Ovary (tissue), 9 donors: ENCODE measurements around the gene MAN1C1. TPM values are rescaled to one million over a fixed set of nuclear protein-coding genes. Genes with fewer than 3 reads are reported as not detected.
A peak's percentile ranks its signal among the peaks of the same experiment; 100 is the strongest.

Source experiments
- DNase-seq, 5 donors: peaks; one replicate each; pipeline ENCODE4 v3.0.0-alpha.2; 2019 to 2020
- H3K27ac ChIP-seq, 2 donors: fragments of 200-600 bp; one replicate each; pipeline versions ENCODE4 v1.5.1 to v1.8.0; 2019 to 2022
- H3K27me3 ChIP-seq: fragments of 200-600 bp; one replicate; pipeline ENCODE4 v1.8.0; 2022
- H3K36me3 ChIP-seq: fragments of 200-600 bp; sonication (generic); one replicate; pipeline ENCODE4 v1.5.1; 2019
- H3K4me1 ChIP-seq: one replicate; pipeline ENCODE4 v1.8.1; 2013; ENCODE audit warnings: mild to moderate bottlenecking, moderate library complexity; ENCODE audit not compliant: insufficient read depth
- H3K4me3 ChIP-seq: fragments of 200-600 bp; sonication (generic); one replicate; pipeline ENCODE4 v1.5.1; 2017
- H3K9me3 ChIP-seq, 2 donors: fragments of 200-600 bp in 1 of 2; sonication (generic) in 1 of 2; one replicate each; pipeline versions ENCODE4 v1.5.1 to v1.8.1; 2013 to 2019; ENCODE audit warnings: mild to moderate bottlenecking in 1 of 2, moderate library complexity in 1 of 2
- EP300 ChIP-seq: sonication (generic); formaldehyde crosslinking; IDR thresholded peaks from one replicate; pipeline ENCODE4 v1.6.1; 2017; ENCODE audit warnings: antibody characterized with exemption
- POLR2A ChIP-seq: fragments of 450-650 bp; IDR thresholded peaks from one replicate; pipeline ENCODE4 v1.6.1; 2017; ENCODE audit warnings: antibody characterized with exemption, mild to moderate bottlenecking, moderate library complexity
- WGBS, 3 donors: extraction: QIAGEN DNeasy Blood & Tissue Kit in 1 of 3; methylation state at CpG; one replicate each; pipeline versions ENCODE4 v1.1.5 to v1.1.7; 2013 to 2017; 5-methylcytosine and 5-hydroxymethylcytosine counted together
- intact Hi-C, 4 donors: fragments of 100-400 bp; cut with DNase I; formaldehyde crosslinking; loops; one replicate each; pipeline versions ENCODE4 v1.11.0 to v1.15.1; 2022 to 2023
- polyA plus RNA-seq, 2 donors: library from polyadenylated mRNA; stranded (reverse); fragments of 200-250 nt in 1 of 2; fragments of 350-450 nt in 1 of 2; fragmentation: Illumina TruSeq in 1 of 2; extraction: RNeasy Lipid Tissue Mini Kit (QIAGEN cat#74804) in 1 of 2; gene quantifications; one replicate each; pipeline ENCODE4 v1.2.3, GENCODE V29; 2013 to 2014
- total RNA-seq, 7 donors: library from RNA; depleted of rRNA in 2 of 7; stranded (reverse); fragments of >200 nt in 2 of 7; fragmentation: NEBNext Ultra II Directional in 3 of 7; extraction: Animal tissue kit (Norgen Biotek cat#: 25700) in 3 of 7; gene quantifications; one replicate each; pipeline versions ENCODE4 v1.1.0 to v1.2.4, GENCODE V29; 2016 to 2023
- TF ChIP-seq, protein P1 (sequence below), 3 donors: fragments of 450-650 bp in 2 of 3; fragments of 200-600 bp in 1 of 3; IDR thresholded peaks; one replicate each; pipeline versions ENCODE4 v1.5.1 to v1.8.0; 2016 to 2022; ENCODE audit warnings: antibody characterized with exemption in 3 of 3, mild to moderate bottlenecking in 1 of 3
- donor health status: DM: no; HTN: no; CAD: no; lungs with moderate emphysema.
- donor health status: DM: no; HTN: no; CAD: no.
- donor health status: Bipolar disorder and iron deficiency.
- donor health status: DM: yes; HTN: yes; CAD: no.
- donor health status: DM: no; HTN: no; CAD: no.
- donor health status: DM: yes; HTN: yes; CAD: no.

MAN1C1 gene
- total and polyA plus RNA-seq, 9 donors = 18.0 to 59.2 (median 33.1) TPM

DNA sequence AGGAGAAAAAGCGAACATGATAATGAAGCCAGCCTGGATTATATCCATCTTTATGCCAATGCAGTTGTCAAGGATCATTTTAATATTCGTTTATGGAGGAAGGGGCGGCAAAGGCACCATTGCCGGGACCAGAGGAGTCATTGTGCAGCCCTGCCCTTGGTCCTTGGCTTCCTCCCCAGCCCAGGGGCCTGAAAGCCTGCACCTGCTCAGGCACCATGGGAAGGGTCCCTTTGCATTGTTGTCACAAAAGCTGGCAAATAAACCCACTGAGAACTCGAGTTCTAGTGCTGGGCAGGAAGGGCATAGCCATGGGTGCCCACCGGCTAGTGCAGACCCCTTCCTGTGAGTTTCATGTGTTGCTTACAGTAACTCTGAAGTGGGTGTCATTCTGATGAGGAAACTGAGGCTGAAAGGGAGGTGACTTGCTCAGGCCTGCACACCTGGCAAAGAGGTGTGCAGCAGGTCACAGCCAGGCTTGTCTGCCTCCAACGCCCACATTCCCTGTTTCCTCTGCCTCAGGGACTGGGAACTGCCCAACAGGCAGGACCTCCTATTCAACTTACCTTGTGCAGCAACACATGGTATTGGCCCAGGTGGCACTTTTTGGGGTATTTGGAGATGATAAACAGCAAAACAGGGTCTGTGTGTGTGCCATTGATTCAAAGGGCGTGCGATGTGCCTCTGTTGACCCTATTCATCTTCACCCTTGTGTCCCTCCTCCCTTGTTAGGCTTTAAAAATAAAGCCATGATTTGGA is 84.6 kb downstream of the MAN1C1 start:
- H3K27ac ChIP-seq = peak overlapping the region in 1 of 2 donors; percentile 69
- intact Hi-C loops = loop anchor here in 1 of 4 donors (5.0 to 10.0 kb wide), 2 partner anchors 41 to 86 kb away; partner anchors contain the start of gene MAN1C1
- H3K4me3 ChIP-seq = no peak overlapping the region
- H3K36me3 ChIP-seq = no peaks in the 10 kb centered on the region
- no peaks in the 10 kb centered on the region for H3K27me3 ChIP-seq
- TF ChIP-seq, protein P1, sequence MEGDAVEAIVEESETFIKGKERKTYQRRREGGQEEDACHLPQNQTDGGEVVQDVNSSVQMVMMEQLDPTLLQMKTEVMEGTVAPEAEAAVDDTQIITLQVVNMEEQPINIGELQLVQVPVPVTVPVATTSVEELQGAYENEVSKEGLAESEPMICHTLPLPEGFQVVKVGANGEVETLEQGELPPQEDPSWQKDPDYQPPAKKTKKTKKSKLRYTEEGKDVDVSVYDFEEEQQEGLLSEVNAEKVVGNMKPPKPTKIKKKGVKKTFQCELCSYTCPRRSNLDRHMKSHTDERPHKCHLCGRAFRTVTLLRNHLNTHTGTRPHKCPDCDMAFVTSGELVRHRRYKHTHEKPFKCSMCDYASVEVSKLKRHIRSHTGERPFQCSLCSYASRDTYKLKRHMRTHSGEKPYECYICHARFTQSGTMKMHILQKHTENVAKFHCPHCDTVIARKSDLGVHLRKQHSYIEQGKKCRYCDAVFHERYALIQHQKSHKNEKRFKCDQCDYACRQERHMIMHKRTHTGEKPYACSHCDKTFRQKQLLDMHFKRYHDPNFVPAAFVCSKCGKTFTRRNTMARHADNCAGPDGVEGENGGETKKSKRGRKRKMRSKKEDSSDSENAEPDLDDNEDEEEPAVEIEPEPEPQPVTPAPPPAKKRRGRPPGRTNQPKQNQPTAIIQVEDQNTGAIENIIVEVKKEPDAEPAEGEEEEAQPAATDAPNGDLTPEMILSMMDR (IDR thresholded peaks at IDR 0.05) = no peak
- no peak for TF ChIP-seq POLR2A
- no peak for TF ChIP-seq EP300
- 86 to 91% (median 87%) methylated on average over 9 of the region's 9 CpGs for WGBS, 3 donors
- H3K9me3 ChIP-seq = no peaks in the 10 kb centered on the region
- H3K4me1 ChIP-seq = peaks cover 30% of the 10 kb centered on the region
- DNase-seq = no peak

DNA sequence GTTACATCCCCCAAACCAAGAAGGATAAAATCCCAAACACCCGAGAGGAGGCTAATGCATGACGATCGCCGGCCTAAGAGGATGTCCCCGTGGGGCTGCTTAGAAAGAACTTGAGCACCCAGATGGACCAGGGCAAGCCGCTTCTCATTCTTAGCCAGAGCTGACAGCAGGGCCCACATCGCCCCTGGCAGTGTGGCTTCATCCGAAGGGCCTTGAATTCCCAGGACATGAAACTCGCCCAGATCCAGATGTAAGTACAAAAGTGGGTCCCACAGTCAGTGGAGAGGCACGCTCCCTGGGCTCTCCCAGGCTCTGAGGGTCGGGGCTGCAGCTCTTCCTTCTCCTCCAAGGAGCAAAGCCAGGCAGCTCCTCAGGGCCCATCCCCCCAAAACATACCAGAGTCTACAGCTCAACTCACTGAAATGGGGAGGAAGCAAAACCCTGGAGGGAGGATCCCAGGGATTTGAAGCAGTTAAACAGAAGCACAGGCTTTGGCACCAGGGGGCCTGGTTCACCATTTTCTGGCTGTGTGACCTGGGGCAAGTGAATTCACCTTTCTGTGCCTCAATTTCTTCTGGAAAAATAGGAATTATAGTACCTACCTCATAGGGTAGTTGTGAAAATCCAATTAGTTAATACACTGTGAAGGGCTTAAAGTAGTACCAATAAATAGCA is 85.6 kb downstream of the MAN1C1 start:
- H3K27ac ChIP-seq = no peak overlapping the region
- TF ChIP-seq EP300 (no peak), POLR2A (no peak)
- TF ChIP-seq, protein P1 (IDR thresholded peaks at IDR 0.05) = no peak
- H3K9me3 ChIP-seq = no peaks in the 10 kb centered on the region
- 77 to 91% (median 81%) methylated on average over 11 of the region's 11 CpGs for WGBS, 3 donors
- intact Hi-C loops = loop anchor here in 1 of 4 donors (5.0 to 10.0 kb wide), 2 partner anchors 40 to 87 kb away; partner anchors contain the start of gene MAN1C1
- H3K4me3 ChIP-seq = no peak overlapping the region
- H3K36me3 ChIP-seq = no peaks in the 10 kb centered on the region
- H3K4me1 ChIP-seq = peaks cover 33% of the 10 kb centered on the region
- no peak for DNase-seq
- H3K27me3 ChIP-seq = no peaks in the 10 kb centered on the region

DNA sequence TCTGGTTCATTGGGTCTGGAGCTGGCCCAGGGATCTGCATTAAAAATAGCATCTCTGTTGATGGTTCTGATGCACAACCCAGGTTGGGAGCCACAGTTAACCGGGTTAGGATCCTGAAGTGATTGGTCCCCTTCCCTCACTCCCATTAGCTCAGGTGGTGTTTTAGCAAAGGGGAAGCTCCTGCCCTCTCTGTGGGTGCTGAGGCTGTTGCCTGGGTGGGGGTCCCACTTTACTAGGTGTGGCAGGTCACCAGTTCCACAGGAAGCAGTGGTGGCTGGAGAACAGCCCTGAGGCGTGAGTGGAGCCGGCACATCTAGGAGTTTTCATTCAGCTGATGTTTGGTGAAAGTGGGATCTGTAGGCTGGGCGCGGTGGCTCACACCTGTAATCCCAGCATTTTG is 86.5 kb downstream of the MAN1C1 start:
- intact Hi-C loops = loop anchor here in 1 of 4 donors (5.0 to 10.0 kb wide), 2 partner anchors 39 to 88 kb away; partner anchors contain the start of gene MAN1C1
- peak in 1 of 5 donors; percentile 12 for DNase-seq
- H3K36me3 ChIP-seq = no peaks in the 10 kb centered on the region
- no peaks in the 10 kb centered on the region for H3K9me3 ChIP-seq
- H3K27ac ChIP-seq = no peak overlapping the region
- H3K27me3 ChIP-seq = no peaks in the 10 kb centered on the region
- TF ChIP-seq POLR2A (no peak), EP300 (no peak)
- TF ChIP-seq, protein P1 (IDR thresholded peaks at IDR 0.05) = no peak
- H3K4me3 ChIP-seq = no peak overlapping the region
- H3K4me1 ChIP-seq = peaks cover 38% of the 10 kb centered on the region
- WGBS, 3 donors = 91 to 98% (median 96%) methylated on average over 5 of the region's 5 CpGs

DNA sequence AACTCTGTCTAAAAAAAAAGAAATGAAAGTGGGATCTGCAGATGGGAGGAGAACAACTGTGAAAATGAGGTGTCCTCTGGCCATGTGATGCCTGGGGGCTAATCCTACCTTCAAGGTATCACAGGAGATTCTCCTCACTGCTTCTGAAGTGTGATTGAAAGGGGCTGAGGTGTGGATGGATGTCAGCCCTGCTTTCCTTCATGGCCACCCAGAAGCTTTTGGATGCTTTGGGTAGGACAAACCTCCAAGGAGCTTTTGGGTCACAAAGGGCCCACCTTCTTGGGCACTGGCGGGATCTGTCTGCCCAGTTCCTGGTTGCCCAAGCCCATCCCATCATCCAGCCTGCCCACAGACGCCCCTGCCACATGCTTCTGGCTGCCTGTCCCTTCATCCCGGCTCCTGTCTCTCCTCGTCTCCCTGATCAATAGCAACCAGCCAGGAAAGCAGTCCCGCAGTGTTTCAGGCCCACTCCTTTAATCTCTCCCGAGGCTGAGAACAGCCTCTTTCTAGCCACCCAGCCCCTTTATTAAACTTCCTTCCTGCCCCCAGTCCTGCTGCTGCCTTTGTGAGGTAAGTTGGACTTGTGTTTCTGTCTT is 87.2 kb downstream of the MAN1C1 start:
- no peak overlapping the region for H3K27ac ChIP-seq
- TF ChIP-seq POLR2A (no peak), EP300 (no peak)
- TF ChIP-seq, protein P1 (IDR thresholded peaks at IDR 0.05) = no peak
- intact Hi-C loops = loop anchor here in 1 of 4 donors (5.0 to 10.0 kb wide), 2 partner anchors 39 to 89 kb away; partner anchors contain the start of gene MAN1C1
- H3K4me1 ChIP-seq = peaks cover 41% of the 10 kb centered on the region
- WGBS, 3 donors = 81 to 89% (median 86%) methylated on average over 6 of the region's 6 CpGs
- no peaks in the 10 kb centered on the region for H3K27me3 ChIP-seq
- no peaks in the 10 kb centered on the region for H3K36me3 ChIP-seq
- peak in 1 of 5 donors; percentile 25 for DNase-seq
- no peaks in the 10 kb centered on the region for H3K9me3 ChIP-seq
- H3K4me3 ChIP-seq = no peak overlapping the region
